Liver (tissue), 9 donors: ENCODE results near the gene CACNA1B. TPM values are rescaled to one million over a fixed set of nuclear protein-coding genes. Genes with fewer than 3 reads are reported as not detected.

Source experiments
- DNase-seq: peaks from one replicate; pipeline ENCODE4 v3.0.0-alpha.2; 2017; ENCODE audit warnings: low spot score
- H3K27ac ChIP-seq, 2 donors: one replicate each; pipeline ENCODE4 v1.7.0; 2013; ENCODE audit warnings: inconsistent platforms in 2 of 2, low read length in 2 of 2, control low read depth in 1 of 2, low read depth in 1 of 2, mild to moderate bottlenecking in 1 of 2
- H3K27me3 ChIP-seq, 4 donors: one replicate each; pipeline versions ENCODE4 v1.6.1 to v1.7.0; 2013; ENCODE audit warnings: low read length in 3 of 4, inconsistent platforms in 1 of 4, mild to moderate bottlenecking in 1 of 4, moderate library complexity in 1 of 4; ENCODE audit not compliant: control insufficient read depth in 4 of 4, insufficient read depth in 4 of 4
- H3K36me3 ChIP-seq, 4 donors: one replicate each; pipeline versions ENCODE4 v1.6.1 to v1.7.0; 2013; ENCODE audit warnings: low read length in 3 of 4, mild to moderate bottlenecking in 3 of 4, low read depth in 1 of 4, moderate library complexity in 1 of 4; ENCODE audit not compliant: control insufficient read depth in 4 of 4, insufficient read depth in 3 of 4
- H3K4me1 ChIP-seq, 4 donors: one replicate each; pipeline versions ENCODE4 v1.6.1 to v1.7.0; 2013; ENCODE audit warnings: low read length in 3 of 4, mild to moderate bottlenecking in 3 of 4, moderate library complexity in 1 of 4; ENCODE audit not compliant: control insufficient read depth in 4 of 4, insufficient read depth in 4 of 4
- H3K4me3 ChIP-seq, 3 donors: one replicate each; pipeline versions ENCODE4 v1.6.1 to v1.7.0; 2013; ENCODE audit warnings: low read length in 3 of 3, control low read depth in 1 of 3, low read depth in 1 of 3, mild to moderate bottlenecking in 1 of 3
- H3K9ac ChIP-seq, 2 donors: one replicate each; pipeline ENCODE4 v1.7.0; 2013; ENCODE audit warnings: low read length in 2 of 2, mild to moderate bottlenecking in 2 of 2, moderate library complexity in 2 of 2, control low read depth in 1 of 2, low read depth in 1 of 2
- H3K9me3 ChIP-seq, 4 donors: one replicate each; pipeline versions ENCODE4 v1.6.1 to v1.7.0; 2013; ENCODE audit warnings: low read length in 3 of 4; ENCODE audit not compliant: control insufficient read depth in 4 of 4
- ATF3 ChIP-seq: IDR thresholded peaks from 2 replicates; pipeline ENCODE4 v1.6.1; 2016; ENCODE audit warnings: antibody characterized with exemption
- EGR1 ChIP-seq, 2 donors: IDR thresholded peaks; 2 replicates each; pipeline ENCODE4 v1.6.1; 2016 to 2018; ENCODE audit warnings: antibody characterized with exemption in 2 of 2, low read depth in 2 of 2
- FOXA1 ChIP-seq: IDR thresholded peaks from 2 replicates; pipeline ENCODE4 v1.6.1; 2016; ENCODE audit warnings: antibody characterized with exemption
- FOXA2 ChIP-seq: IDR thresholded peaks from 2 replicates; pipeline ENCODE4 v1.6.1; 2016; ENCODE audit warnings: antibody characterized with exemption
- HNF4A ChIP-seq, 2 donors: conservative IDR thresholded peaks; 2 replicates each; pipeline ENCODE4 v1.6.1; 2016; ENCODE audit warnings: antibody characterized with exemption in 2 of 2, mild to moderate bottlenecking in 2 of 2
- HNF4G ChIP-seq: IDR thresholded peaks from 2 replicates; pipeline ENCODE4 v1.6.1; 2016; ENCODE audit warnings: antibody characterized with exemption
- NR2F2 ChIP-seq: IDR thresholded peaks from 2 replicates; pipeline ENCODE4 v1.6.1; 2016; ENCODE audit warnings: antibody characterized with exemption
- REST ChIP-seq: IDR thresholded peaks from 2 replicates; pipeline ENCODE4 v1.6.1; 2016; ENCODE audit warnings: antibody characterized with exemption, mild to moderate bottlenecking
- RXRA ChIP-seq, 2 donors: IDR thresholded peaks; 2 replicates each; pipeline ENCODE4 v1.6.1; 2017 to 2018; ENCODE audit warnings: antibody characterized with exemption in 2 of 2, mild to moderate bottlenecking in 1 of 2
- SP1 ChIP-seq: IDR thresholded peaks from 2 replicates; pipeline ENCODE4 v1.6.1; 2018; ENCODE audit warnings: antibody characterized with exemption, mild to moderate bottlenecking
- TAF1 ChIP-seq: conservative IDR thresholded peaks from 2 replicates; pipeline ENCODE4 v1.6.1; 2016; ENCODE audit warnings: antibody characterized with exemption, mild to moderate bottlenecking
- YY1 ChIP-seq: IDR thresholded peaks from 2 replicates; pipeline ENCODE4 v1.6.1; 2016; ENCODE audit warnings: antibody characterized with exemption, mild to moderate bottlenecking
- WGBS: extraction: QIAGEN DNeasy Blood & Tissue Kit; methylation state at CpG from one replicate; pipeline ENCODE4 v1.1.7; 2013; 5-methylcytosine and 5-hydroxymethylcytosine counted together
- polyA plus RNA-seq, 2 donors: library from polyadenylated mRNA; stranded (reverse) in 1 of 2; unstranded in 1 of 2; fragments of 200-250 nt in 1 of 2; fragments of >200 nt in 1 of 2; fragmentation: Nextera tagmentation in 1 of 2; extraction: Ambion mirVana in 1 of 2; gene quantifications; one replicate each; pipeline versions ENCODE4 v1.2.1 to v1.2.3, GENCODE V29; 2013 to 2015
- total RNA-seq, 2 donors: library from RNA; depleted of rRNA; stranded (reverse); fragments of >200 nt; gene quantifications; one replicate each; pipeline ENCODE4 v1.2.3, GENCODE V29; 2014
- TF ChIP-seq, protein P1 (sequence below): IDR thresholded peaks from 2 replicates; pipeline ENCODE4 v1.6.1; 2016; ENCODE audit warnings: antibody characterized with exemption
- TF ChIP-seq, protein P2 (sequence below): IDR thresholded peaks from 2 replicates; pipeline ENCODE4 v1.6.1; 2016; ENCODE audit warnings: antibody characterized with exemption
- donor health status: healthy.
- donor health status: healthy.
- donor health status: healthy.
- donor health status: healthy.
- donor health status: healthy.

CACNA1B gene
- total and polyA plus RNA-seq, 4 donors = under 0.01 to 0.05 TPM; not detected in 2

DNA sequence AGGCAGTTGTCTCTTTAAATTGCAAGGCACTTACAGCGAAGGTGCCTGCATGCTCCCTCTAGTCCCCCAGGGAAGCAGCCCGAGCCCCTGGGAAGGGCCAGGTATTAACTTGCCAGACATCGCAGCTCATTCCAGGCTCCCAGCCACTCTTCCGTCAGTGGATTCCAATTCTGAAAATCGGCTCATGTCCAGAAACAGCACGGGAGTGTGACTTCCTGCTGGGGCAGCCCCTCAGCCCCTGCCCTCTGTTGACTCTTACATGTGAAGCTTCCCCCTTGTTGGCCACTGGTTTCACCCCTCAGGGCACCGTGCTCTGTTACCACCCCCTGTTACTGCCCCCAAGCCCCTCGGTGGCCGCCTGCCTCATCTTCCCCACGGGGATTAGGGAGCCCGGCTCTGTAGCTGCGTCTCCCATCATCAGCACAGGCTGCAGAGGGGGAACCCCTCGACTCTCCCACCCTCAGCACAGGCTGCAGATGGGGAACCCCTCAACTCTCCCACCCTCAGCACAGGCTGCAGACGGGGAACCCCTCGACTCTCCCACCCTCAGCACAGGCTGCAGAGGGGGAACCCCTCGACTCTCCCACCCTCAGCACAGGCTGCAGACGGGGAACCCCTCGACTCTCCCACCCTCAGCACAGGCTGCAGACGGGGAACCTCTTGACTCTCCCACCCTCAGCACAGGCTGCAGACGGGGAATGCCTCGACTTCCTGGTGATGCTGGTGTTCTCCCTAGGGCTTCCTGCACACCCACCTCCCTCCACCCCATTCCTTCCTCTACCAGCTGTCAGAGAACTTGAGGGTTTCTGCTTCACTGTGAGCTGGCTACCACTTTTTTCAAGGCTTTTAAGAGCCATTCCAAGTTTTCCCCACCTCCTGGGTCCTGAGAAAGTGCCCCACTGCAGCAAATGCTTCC lies 11.1 kb upstream of the CACNA1B start:
- TF ChIP-seq, protein P1, sequence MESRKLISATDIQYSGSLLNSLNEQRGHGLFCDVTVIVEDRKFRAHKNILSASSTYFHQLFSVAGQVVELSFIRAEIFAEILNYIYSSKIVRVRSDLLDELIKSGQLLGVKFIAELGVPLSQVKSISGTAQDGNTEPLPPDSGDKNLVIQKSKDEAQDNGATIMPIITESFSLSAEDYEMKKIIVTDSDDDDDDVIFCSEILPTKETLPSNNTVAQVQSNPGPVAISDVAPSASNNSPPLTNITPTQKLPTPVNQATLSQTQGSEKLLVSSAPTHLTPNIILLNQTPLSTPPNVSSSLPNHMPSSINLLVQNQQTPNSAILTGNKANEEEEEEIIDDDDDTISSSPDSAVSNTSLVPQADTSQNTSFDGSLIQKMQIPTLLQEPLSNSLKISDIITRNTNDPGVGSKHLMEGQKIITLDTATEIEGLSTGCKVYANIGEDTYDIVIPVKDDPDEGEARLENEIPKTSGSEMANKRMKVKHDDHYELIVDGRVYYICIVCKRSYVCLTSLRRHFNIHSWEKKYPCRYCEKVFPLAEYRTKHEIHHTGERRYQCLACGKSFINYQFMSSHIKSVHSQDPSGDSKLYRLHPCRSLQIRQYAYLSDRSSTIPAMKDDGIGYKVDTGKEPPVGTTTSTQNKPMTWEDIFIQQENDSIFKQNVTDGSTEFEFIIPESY = no peak
- TF ChIP-seq FOXA1 (no peak), HNF4A (conservative IDR thresholded peaks at IDR 0.05) (no peak), FOXA2 (no peak), NR2F2 (no peak), REST (no peak), YY1 (no peak), ATF3 (no peak), SP1 (no peak)
- H3K4me1 ChIP-seq = no peaks in the 10 kb centered on the region
- H3K36me3 ChIP-seq = peaks cover 0 to 1% (median 0%) of the 10 kb centered on the region in 4 donors
- no peak for DNase-seq
- H3K9me3 ChIP-seq = no peaks in the 10 kb centered on the region
- H3K27me3 ChIP-seq = no peaks in the 10 kb centered on the region
- no peak overlapping the region for H3K9ac ChIP-seq
- 60% methylated on average over 21 of the region's 21 CpGs for WGBS
- H3K27ac ChIP-seq = no peak overlapping the region
- H3K4me3 ChIP-seq = no peak overlapping the region

- no peak for TF ChIP-seq NR2F2
- no peak for TF ChIP-seq FOXA1
- TF ChIP-seq TAF1 = no peak
- TF ChIP-seq, protein P1 = no peak
- TF ChIP-seq ATF3 = no peak
- no peak for TF ChIP-seq RXRA (IDR thresholded peaks at IDR 0.05)
- TF ChIP-seq HNF4G = no peak
- TF ChIP-seq EGR1 (IDR thresholded peaks at IDR 0.05; ENCODE audit: low read depth in 2 of 2) = no peak
- TF ChIP-seq, protein P2, sequence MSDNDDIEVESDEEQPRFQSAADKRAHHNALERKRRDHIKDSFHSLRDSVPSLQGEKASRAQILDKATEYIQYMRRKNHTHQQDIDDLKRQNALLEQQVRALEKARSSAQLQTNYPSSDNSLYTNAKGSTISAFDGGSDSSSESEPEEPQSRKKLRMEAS = no peak
- no peak for DNase-seq
- WGBS = 78% methylated on average over 3 of the region's 3 CpGs
- Histone ChIP-seq H3K9me3 (no peaks in the 10 kb centered on the region), H3K4me1 (no peaks in the 10 kb centered on the region), H3K4me3 (no peak overlapping the region), H3K36me3 (peaks cover 0 to 1% (median 0%) of the 10 kb centered on the region in 4 donors), H3K9ac (no peak overlapping the region), H3K27me3 (peaks cover 0 to 2% (median 0%) of the 10 kb centered on the region in 4 donors), H3K27ac (no peak overlapping the region)
These were observed 7.2 kb upstream of the CACNA1B start for GRCh38 chr9:137870432-137870831.
